COR-L47 (cell line): Measurements from ENCODE around the gene VPS37B.
"Not testable (repeated sequence)": the region's sequence is repeated elsewhere in the genome, so short reads cannot be mapped to it uniquely, and the experiment has no call there.

Experiments
- DNase-seq: peaks from one replicate; lab custom pipeline; 2025; lab: John Stamatoyannopoulos, UW

VPS37B gene, protein sequence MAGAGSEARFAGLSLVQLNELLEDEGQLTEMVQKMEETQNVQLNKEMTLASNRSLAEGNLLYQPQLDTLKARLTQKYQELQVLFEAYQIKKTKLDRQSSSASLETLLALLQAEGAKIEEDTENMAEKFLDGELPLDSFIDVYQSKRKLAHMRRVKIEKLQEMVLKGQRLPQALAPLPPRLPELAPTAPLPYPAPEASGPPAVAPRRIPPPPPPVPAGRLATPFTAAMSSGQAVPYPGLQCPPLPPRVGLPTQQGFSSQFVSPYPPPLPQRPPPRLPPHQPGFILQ

DNA sequence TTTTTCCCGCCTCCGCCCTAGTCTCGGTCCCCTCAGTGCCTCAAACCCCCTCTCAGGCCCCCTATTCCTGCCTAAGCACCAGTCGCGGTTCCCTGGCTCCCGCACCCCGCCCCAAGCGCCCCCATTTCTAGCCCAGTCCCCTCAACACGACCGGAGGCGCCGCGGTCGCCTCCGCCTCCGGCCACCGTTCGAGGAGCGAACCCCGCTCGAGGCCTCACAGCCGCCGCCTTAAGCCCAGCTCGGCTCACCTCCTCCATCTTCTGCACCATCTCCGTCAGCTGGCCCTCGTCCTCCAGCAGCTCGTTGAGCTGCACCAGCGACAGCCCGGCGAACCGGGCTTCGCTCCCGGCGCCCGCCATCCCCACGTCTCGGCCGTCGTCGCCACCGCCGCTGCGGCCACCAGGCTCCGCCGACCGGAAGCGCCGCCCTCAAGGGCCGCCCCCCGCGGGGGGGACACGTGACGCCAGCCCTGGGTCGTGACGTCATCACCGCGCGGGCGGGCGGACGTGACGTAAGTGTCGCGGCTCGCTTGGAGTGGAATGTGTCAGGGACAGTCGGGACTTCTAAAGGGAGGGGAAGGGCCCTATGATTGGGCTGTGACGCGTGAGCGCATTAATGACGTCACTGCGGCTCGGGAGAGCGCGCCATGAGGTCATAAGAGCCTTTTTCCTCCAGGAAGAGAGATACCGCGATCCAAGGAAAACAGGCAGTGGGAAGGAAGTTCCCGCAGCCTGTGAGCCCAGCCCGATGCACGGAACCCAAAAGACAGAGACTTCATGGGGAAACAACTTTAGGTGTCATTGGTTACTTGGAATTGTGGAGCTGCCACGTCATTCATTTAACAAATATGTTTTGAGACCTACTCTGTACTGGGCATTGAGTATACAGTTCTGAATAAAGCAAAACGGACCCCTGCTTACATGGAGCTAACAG is at the start of gene VPS37B:
VPS37B (minus strand) TSS at position 421 of the 933 bp plus-strand sequence; CDS start at position 359, 62 bp downstream.
- peak; percentile 68 for DNase-seq

DNA sequence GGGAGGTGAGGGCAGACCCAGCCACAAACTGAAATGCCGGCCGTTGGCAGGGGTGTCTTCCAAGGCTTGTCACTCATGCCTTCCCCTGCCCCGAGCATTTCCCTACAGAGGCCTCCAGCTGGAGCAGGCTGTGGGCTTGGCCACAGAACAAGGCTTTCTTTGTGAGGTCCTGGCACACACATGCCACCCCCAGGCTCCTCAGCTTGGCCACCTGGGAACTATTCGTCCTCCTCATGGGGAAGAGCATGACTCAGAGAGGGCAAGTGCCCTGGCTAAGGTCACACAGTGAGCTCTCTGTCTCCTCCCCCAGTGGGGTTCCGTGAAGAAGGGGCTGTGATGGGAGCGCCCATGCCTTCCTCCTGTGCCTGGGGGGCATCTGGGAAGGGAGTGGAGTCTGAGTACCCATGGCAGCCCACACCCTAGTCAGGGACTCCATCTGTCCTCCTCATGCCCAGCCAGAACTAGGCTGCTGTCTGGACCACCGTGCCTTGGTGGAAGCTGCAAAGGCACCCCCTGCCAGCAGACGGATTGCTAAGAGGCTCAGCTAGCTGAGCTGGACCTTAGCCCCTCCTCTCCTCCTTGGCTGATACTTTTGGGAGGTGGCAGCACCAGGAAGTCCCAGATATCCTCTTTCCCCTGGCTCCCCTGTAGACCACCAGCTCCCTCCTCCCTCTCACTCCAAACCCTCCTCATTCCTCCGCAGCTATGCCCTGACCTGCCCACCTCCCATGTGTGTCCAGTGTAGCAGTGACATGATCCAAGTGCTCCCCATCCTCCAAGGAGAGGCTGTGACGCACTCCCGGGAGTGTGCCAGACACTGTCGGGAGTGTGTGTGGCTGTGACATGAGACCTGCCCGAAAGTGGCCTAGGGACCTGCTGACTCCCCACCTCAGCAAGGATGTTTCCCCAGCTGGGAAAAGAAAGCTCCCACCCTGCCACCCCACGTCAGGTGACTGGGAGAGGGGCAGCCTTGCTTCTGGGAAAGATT is 49.0 kb upstream of the VPS37B start:
- DNase-seq: no peak

DNA sequence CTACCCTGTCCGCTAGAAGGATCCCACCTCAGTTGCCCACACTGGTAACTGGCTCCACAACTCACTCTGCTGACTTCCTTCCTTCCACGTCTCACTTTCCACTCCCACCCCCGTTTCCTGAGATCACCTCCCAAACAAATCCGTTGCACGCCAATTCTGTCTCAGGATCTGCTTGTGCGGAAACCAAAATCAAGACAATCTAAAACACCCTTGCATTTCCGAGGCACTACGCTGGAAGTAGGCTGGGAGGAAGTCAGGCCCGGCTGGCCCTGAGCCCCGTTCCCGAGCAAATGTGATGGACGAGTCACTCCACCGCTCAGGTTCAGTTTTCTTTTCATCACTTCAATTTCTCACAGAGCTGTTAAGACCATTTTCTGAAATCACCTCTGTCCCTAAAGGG is 47.3 kb upstream of the VPS37B start:
- no peak for DNase-seq

DNA sequence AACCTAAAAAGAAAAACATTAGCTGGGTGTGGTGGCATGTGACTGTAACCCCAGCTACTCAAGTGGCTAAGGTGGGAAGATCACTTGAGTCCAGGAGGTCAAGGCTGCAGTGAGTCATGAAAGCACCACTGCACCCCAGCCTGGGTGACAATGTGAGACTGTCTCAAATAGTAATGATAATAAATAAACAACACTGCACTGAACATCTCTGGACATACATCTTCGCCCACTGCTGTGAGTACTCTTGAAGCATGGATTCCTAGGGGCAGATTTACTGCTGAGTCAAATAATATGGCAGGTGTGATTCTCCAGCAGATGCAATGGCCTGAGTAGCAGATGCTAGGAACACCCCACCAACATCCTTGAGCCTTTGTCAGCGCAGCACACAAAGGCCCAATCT is 46.7 kb upstream of the VPS37B start:
- DNase-seq: no peak

DNA sequence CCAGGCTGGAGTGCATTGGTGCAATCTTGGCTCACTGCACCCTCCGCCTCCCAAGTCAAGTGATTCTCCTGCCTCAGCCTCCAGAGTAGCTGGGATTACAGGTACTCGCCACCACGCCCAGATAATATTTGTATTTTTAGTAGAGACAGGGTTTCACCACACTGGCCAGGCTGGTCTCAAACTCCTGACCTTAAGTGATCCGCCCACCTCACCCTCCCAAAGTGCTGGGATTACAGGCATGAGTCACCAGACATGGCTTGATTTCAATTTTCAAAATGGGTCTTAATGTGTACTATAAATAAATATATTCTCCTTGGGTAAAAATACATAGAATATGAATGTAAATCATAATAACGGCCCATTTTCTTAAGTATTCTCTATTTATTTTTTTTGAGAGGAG is 45.4 kb upstream of the VPS37B start:
- not testable (repeated sequence) for DNase-seq

DNA sequence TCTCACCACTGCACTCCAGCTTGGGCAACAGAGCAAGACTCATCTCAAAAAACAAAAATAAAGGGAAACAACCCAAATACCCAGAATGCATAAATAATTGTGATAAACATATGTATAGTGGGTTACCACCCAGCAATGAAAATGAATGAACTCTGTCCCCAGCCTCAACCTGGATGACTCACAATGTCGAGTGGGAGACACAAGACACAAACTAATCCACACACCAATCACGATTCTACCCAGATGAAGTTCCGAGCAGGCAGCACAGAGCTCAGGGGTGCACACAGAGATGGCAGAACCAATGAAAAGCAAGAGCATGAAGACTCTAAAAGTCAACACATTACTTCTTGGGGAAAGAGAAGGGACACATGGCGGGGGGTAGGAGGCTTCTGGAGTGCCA is 43.2 kb upstream of the VPS37B start:
- DNase-seq: no peak

DNA sequence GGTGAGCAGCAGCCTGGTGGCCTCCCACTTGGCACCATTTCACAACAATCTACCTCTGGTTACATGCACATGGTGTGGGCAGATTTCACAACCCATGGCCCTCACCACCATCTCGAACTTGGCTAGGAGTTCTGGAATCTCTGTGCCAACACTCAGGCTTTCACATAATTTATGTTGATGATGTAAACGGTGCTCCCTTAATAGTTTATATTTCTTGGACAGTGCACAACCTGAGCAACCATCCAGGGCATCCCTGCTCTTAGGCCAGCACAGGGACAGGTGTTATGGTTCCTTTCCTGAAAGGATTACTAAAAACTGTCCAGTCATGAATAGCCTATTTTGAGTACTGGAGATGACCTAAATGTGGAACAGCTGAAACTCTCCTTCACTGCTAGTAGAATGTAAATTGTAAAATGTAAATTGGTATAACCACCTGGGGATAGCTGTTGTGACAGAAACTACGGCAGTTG is 41.7 kb upstream of the VPS37B start:
- DNase-seq: no peak

DNA sequence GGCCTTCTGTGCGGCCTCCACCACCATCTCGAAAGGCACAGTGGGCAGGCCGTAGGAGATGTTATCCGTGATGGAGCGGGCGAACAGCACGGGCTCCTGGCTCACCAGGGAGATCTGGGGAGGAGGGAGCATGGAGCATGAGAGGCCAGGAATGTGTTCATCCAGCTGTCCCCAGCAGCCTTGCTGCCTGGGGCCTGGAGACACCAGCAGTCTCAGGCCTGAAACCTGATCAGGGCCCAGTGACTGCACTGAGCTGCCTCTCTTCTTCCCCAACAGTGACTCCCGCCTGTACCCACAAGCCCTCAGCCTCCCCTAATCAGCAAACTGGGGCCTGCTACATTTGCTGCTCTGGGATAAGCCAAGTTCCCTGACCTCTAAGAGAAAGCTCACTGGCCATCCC is 39.4 kb upstream of the VPS37B start:
- no peak for DNase-seq

DNA sequence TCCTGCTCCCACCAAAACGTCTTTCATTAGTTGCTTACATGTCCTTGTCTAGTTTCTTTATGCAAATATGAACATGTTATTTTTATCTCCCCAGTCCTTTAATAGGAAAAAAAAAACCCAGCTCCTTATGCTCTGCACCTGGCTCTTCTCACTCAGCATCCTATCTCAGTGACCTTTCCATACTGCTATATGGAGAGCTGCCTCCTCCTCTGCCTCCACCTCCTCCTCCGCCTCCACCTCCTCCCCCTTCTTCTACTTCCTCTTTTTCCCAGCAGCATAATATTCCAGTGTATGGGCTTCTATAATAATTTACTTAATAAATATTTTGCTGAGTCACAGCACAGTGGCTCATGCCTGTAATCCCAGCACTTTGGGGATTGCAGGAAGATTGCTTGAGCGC is 38.8 kb upstream of the VPS37B start:
- no peak for DNase-seq

DNA sequence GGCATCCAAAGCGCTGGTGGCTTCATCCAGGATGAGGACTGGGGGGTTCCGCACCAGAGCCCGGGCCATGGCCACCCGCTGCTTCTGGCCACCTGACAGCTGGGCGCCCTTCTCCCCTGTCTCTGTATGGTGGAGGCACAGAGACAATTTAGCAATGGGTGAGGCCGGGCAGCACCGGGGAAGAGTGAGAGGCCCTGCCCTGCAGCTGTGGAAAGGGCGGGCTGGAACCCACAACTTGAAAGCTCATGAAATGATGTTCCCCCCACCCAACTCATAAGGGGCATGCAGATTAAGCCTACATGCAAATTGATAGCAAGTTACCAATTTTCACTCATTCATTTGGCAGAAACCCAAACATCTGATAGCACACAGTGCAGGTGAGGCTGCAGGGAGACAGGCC is 36.3 kb upstream of the VPS37B start:
- no peak for DNase-seq

DNA sequence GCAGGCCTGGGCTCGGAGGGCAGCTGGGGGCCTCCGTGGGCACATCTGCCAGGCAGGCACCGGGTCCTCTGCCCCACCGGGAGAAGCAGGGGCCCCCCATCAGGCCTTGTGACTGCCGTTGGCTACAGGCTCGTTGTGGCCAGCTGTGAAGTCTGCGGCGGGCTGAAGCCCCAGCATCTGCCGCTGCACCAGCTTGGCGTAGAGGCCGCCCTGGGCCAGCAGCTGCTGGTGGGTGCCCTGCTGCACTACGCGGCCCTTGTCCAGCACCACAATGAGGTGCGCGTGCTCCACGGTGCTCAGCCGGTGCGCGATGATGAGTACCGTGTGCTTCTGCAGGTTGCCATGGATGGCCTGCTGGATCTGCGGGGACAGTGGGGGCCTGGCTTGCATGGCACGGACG is 33.9 kb upstream of the VPS37B start:
- no peak for DNase-seq

DNA sequence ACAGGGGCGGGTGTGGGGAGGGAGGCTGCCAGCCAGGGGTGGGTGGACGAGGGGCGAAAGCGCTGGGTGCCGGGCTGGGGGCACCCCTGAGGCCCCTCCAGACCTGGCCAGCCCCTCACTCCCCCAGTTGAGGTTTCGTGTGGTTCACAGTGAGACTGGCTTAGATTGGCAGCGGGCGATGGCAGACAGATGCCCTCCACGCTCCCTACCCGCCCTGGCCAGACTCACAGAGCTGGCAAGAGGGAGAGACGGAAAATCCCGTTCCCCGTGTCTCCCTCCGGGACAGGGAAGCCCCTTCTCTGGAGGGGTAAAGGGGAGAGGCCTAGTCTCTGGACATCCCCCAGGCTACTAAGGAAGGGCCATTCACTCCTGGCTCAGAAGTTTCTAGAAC is 33.2 kb upstream of the VPS37B start:
- no peak for DNase-seq

DNA sequence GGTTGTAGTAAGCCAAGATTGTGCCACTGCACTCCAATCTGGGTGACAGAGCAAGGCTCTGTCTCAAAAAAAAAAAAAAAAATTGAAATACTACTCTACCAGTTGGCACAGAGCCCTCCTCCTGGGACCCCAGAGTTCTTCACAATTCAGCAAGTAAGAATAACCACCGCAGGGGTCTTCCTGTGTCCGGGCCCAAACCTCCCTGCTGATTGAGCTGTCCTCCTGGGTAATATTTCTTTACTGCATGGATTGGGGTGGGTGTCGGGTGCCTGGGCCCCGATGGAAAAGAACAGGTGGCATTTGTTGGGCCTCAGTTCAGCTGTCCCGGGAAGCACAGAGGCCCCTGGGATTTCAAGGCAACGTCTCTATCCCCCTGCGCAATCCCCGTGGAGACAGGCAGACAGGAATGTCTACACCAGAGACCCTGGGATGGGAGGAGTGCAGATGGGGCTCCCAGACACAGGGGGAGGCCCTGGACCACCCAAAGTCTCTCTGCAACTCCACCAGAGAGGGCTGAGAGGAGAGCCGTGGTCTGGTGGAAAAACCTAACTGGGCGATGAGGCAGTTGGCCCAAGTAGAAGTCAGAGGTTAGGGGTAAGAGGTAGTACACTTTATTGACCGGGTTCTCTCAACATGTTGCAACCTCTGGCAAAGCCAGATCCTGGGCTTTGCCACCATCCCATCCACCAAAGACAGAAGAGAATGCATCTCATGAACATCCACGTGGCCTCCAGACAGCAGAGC is 32.7 kb upstream of the VPS37B start:
- no peak for DNase-seq

DNA sequence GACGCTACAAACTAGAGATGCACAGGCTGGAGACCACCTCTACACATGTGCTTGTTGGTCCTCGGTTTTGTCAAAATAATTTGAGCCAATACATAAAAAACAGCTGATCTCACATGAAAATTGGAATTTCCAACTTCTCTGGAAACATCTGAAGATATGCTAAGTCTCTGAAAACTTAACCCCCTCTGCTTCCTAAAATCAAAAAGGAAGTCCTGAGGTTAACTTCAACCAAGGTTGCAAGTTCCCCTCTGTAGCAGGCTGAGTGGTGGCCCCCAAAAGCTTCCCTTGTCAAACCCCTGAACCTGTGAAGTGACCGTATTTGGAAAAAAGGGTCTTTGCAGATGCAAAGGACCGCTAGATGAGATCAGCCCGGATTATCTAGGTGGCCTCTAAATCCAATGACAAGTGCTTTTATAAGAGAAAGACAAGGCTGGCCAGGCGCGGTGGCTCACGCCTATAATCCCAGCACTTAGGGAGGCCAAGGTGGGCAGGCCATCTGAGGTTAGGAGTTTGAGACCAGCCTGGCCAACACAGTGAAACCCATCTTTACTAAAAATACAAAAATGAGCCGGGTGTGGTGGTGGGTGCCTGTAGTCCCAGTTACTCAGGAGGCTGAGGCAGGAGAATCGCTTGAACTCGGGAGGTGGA is 32.0 kb upstream of the VPS37B start:
- no peak for DNase-seq

DNA sequence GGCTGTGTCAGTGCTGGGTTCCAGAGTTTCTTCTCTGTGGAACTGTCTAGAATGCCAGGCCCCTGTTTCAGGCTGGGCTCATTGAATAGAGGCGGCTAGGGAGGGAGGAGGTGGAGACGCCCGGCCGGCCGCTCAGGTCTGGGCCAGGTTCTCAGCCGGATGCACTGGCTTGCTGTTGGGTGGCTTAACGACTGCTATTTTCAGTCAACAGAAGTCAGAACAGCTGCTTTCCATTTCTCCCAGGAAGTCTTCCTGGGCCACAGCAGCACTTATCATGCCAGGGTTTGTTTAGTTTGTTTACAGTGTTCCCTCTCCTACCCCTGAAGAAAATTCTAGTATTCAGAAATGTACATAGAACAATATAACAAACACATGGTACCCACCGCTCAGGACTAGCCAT is 26.0 kb upstream of the VPS37B start:
- peak; percentile 4 for DNase-seq

DNA sequence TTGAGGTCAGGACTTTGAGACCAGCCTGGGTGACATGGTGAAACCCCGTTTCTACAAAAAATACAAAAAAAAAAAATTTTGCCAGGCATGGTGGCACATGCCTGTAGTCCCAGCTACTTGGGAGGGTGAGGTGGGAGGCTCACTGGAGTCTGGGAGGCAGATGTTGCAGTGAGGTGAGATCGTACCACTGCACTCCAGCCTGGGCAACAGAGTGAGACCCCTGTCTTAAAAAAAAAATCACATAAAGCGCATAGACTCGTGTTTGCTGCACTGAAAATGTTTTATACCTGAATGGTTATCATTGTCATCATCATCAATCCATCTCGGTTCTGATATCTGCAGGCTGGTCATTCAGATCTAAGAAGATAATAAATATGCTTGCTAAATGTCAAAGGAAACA is 24.8 kb upstream of the VPS37B start:
- no peak for DNase-seq

DNA sequence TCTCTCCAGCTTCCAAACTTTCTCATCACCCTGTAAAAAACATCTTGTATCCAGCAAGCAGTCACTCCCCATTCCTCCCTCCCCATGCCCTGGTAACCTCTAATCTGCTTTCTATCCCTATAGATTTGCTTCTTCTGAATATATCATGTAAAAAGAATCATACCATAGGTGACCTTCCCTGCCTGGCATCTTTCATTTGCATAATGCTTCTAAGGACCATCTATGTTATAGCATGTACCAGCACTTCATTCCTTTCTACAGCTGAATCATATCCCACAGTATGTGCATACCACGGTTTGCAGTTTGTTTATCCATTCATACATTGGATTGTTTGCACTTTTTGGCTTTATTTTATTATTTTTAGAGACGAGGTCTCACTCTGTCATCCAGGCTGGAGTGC is 22.9 kb upstream of the VPS37B start:
- no peak for DNase-seq

DNA sequence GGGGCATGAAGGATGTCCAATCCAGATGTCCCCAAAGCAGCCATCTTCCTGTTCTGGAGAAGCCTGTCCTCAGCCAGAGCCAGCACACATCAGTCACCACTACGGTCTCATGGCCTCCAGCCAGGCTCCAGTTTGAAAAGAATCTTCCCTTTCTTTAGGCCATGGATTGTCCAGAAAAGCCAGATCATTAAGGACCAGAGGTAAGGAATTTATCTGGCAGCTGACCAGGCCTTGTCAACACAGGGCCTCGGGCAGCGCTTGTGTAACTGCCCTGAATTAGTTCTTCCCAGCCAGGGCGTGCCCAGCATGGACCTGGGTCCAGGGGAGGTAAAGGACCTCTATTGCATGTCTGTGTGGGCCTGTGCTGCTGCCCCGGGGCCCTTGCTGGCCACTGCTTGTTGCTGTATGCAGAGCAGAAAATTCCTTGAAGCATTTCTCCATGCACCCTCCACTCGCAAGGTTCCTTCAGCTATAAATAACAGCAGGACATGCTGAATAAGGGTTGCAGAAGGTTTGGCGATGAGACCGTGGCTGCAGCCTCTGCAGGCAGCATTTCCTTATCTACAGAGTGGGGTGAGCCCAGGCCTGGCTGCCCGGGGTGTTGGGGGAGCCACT is 21.7 kb upstream of the VPS37B start:
- no peak for DNase-seq

DNA sequence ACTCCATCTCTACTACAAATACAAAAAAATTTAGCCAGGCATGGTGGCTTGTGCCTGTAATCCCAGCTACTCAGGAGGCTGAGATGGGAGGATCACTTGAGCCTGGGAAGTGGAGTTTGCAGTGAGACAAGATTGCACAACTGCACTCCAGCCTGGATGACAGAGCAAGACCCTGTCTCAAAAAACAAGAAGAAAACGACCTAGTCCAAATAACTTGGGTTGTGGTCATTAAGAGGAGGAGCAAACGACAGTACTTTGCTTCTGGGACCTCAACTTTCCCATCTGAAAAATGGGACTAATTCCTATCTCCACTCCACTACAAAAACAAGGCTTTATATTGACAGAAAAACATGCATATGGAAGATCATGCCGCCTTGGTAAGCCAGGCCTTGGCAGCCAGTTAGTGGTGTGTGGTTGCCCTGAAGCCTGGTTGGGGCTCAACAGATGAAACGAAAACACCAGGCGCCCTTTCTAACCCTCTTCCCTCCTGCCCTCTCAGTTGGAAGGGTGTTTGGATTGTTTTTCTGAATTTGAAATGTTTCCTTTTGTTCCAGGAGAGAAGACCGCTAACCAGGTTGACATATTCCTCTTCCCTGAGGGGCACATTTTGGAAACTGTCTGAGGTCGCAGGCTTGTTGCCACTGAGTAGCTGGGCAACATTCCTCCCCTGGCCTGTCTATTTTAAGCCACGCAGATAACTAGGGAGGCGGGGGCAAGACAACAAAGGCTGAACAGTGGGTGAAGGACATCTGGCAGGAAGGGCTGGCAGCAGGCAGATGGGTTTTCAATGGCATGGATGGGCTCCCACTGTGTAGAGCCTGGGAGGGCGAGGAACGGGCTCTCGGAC is 13.7 kb upstream of the VPS37B start:
- peak; percentile 84 for DNase-seq
